PC-3 (cell line): ENCODE data around the gene CYP27C1.

ENCODE experiments used
- EZH2 ChIP-seq: fragments of 300-600 bp; sonication (generic); IDR thresholded peaks from one replicate; pipeline ENCODE4 v1.6.1; 2017; ENCODE audit warnings: antibody characterized with exemption, mild to moderate bottlenecking, low read length; ENCODE audit not compliant: unreplicated experiment
- EZH2phosphoT487 ChIP-seq: fragments of 300-600 bp; sonication (generic); IDR thresholded peaks from 2 replicates; pipeline ENCODE4 v1.6.1; 2018; ENCODE audit warnings: mild to moderate bottlenecking, antibody characterized with exemption, low read length, borderline replicate concordance
- TF ChIP-seq, protein P1 (sequence below): fragments of 300-600 bp; sonication (generic); conservative IDR thresholded peaks from 2 replicates; pipeline ENCODE4 v1.5.1; 2017; ENCODE audit warnings: antibody characterized with exemption, low read depth, mild to moderate bottlenecking, low read length

- TF ChIP-seq, protein P1, sequence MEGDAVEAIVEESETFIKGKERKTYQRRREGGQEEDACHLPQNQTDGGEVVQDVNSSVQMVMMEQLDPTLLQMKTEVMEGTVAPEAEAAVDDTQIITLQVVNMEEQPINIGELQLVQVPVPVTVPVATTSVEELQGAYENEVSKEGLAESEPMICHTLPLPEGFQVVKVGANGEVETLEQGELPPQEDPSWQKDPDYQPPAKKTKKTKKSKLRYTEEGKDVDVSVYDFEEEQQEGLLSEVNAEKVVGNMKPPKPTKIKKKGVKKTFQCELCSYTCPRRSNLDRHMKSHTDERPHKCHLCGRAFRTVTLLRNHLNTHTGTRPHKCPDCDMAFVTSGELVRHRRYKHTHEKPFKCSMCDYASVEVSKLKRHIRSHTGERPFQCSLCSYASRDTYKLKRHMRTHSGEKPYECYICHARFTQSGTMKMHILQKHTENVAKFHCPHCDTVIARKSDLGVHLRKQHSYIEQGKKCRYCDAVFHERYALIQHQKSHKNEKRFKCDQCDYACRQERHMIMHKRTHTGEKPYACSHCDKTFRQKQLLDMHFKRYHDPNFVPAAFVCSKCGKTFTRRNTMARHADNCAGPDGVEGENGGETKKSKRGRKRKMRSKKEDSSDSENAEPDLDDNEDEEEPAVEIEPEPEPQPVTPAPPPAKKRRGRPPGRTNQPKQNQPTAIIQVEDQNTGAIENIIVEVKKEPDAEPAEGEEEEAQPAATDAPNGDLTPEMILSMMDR: no peak
- TF ChIP-seq EZH2 (no peak), EZH2phosphoT487 (no peak)
These were observed 64.2 kb downstream of the CYP27C1 start for GRCh38 chr2:127155947-127156346.
